Cerebellar cortex (tissue), 1 donor: ENCODE data around the gene TTN.

Experiments
- DNase-seq: peaks from one replicate; pipeline ENCODE4 v3.0.0-alpha.2; 2015; ENCODE audit warnings: low spot score

TTN gene

GRCh38 chr2:178485356-178485755, 321.9 kb downstream of the TTN start:
- DNase-seq = no peak

- DNase-seq = peak; percentile 28
Observed at GRCh38 chr2:178484245-178485041, 322.8 kb downstream of the TTN start.

DNA sequence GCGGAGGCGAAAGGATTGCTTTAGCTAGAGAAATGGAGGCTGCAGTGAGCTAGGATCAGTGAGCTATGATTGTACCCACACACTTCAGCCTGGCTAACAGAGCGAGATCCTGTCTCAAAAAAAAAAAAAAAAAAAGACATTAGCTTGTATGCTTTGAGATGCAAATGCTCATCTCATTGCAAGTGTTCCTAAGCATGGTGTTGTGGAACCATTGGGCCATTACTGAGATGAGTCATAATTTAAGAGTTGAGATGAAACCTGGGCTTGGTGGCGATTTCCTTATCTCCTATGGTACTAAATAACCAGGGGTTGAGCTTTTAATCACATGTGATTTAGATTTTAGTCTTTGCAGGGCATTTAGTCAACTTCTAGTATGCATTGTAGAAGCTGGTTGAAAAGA, 324.8 kb downstream of the TTN start:
- no peak for DNase-seq

DNA sequence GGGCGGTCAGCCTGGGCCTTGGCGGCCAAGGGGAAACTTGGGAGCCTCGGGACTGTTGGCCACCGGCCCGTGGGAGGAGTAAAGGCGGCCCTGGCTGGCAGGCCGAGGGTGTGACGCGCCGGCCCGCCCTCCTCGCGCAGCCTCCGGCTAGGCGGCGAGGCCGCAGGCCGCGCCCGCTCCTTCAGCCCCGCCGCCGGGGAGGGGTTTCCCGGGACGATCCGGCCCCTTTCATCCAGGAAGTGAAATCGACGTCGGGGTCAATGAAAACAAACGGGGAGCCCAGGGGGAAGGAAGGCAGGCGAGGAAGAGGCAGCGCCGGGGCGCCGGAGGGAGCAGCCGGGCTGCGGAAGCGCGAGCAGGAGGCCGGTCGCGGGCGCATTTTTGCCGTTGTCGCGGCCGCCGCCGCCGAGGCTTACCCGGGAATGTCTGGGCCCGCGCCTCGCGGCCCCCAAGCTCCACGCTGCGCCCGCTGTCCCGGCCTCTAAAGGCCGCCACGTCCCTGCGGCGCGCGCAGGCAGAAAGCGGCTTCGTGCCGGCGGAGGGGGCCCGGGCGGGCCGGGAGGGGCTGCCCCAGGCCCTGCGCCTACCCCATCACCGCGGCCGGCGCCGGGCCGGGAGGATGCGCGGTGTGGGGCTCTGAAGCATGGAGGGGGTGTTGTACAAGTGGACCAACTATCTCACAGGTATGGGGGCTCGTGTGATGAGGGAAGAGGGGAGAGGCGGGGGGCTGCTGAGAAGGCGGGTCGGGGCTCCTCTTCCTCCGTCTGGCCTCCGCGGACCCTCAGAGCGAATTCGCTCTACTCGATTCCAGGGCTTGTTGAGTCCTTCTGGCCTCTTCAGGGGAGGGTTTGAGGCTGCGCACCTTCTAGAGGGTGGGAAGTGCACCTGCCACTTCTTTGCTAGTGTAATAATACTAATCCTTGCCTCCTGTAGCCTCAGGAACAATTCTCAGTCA, 326.7 kb downstream of the TTN start, which contains the start of gene PLEKHA3:
Gene PLEKHA3, plus strand, starts transcription at position 231 of the 955 bp plus-strand sequence. Its CDS starts 413 bp downstream, at position 644.
- DNase-seq = peak; percentile 94

GRCh38 chr2:178479758-178480226, 327.4 kb downstream of the TTN start:
- DNase-seq = no peak

GRCh38 chr2:178479275-178479616, 328.0 kb downstream of the TTN start:
- DNase-seq = no peak

DNA sequence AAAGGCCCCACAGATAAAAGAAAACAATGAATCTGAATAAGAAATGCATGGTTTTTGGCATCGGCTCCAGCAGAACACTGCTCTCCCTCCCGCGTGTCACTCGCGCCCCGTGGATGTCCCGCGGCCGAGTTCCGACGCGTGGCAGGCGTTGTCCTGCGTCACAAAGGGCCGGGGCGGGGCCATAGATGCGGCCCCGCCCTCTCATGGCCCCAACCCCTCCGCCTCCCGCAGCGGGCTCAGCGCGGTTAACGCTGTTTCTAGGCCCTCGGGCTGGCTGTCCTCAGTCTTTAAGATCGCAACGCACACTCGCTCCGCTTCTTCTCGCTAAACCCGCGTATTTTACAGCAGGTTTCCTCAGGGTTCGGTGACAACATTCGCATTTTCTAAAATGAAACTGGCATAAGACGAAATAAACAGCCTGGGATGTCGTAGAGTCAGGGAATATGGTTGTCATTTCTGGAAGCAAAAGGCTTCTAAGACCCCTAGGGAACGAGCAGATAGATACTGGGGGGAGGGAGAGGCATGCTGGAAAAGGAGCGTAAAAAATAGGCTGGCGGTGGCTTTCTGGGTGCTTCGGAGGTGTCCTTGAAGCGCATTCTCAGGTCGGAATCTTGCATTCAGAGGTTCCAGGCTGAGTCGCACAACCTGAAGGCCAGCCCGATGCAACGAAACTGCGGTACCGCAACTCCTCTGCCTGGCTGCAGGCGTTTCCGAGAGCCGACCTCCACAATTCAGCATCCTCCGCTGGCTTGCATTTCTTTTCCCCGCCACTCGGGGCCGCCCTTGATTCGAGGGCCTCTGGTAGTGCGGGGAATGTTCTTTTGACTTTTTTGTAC, 328.6 kb downstream of the TTN start, which contains the start of gene FKBP7:
Gene FKBP7, minus strand, starts transcription at position 162 of the 836 bp plus-strand sequence. Its CDS starts 101 bp downstream, at position 61.
- peak; percentile 92 for DNase-seq

GRCh38 chr2:178478130-178478438, 329.1 kb downstream of the TTN start:
- DNase-seq = no peak

GRCh38 chr2:178477443-178478129, 329.6 kb downstream of the TTN start:
- DNase-seq = peak; percentile 30

GRCh38 chr2:178476477-178476876, 330.7 kb downstream of the TTN start:
- no peak for DNase-seq
